ENCODE measurements around the gene NUCB1.

DNA sequence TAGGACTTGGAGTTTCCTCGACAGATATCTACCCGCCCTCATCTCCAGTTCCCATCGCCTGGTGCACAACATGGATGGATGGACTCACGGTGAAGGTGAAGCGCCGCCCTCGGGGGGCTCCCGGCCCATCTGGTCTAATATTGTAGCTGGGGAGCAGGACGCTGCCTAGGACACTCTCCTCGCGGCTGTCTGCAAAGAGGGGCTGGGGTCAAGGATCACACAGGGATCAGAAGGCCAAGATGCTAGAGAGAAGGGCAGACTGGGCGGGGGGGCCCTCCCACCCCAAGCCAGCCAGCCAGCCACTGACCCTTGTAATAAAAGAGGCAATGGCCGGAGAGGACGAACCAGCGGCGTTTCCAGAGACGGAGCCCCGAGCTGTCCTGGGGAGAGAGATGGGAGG is 38.8 kb upstream of the NUCB1 start:
- TF ChIP-seq, protein P1, sequence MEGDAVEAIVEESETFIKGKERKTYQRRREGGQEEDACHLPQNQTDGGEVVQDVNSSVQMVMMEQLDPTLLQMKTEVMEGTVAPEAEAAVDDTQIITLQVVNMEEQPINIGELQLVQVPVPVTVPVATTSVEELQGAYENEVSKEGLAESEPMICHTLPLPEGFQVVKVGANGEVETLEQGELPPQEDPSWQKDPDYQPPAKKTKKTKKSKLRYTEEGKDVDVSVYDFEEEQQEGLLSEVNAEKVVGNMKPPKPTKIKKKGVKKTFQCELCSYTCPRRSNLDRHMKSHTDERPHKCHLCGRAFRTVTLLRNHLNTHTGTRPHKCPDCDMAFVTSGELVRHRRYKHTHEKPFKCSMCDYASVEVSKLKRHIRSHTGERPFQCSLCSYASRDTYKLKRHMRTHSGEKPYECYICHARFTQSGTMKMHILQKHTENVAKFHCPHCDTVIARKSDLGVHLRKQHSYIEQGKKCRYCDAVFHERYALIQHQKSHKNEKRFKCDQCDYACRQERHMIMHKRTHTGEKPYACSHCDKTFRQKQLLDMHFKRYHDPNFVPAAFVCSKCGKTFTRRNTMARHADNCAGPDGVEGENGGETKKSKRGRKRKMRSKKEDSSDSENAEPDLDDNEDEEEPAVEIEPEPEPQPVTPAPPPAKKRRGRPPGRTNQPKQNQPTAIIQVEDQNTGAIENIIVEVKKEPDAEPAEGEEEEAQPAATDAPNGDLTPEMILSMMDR (IDR thresholded peaks at IDR 0.05): no peak
- no peak for TF ChIP-seq POLR2A (IDR thresholded peaks at IDR 0.05)

Data from Peyer's patch (tissue), 4 donors.